ENCODE data around the gene ZDHHC4.
"Not testable (repeated sequence)": the region's sequence is repeated elsewhere in the genome, so short reads cannot be mapped to it uniquely, and the experiment has no call there.

Gene ZDHHC4

DNA sequence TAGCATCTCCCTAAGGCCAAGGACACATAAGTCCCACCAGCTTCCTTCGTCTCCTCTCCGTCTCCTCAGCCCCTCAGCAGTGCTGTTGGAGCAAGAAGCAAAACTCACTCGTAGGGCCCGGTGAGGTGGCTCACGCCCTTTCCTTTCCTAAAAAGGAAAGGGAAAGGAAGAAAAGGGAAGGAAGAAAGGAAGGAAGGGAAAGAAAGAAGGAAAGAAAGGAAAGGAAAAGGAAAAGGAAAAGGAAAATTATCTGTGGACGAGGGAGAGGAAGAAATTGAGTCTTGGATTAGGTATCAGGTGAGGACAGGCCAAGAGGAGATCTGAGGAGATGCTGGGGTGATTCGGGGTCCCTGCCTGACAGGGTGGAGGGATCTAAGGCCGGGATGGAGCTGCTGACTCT, 56.8 kb downstream of the ZDHHC4 start:
- Histone ChIP-seq H3K4me2 (no peak overlapping the region), H3K4me1 (ENCODE audit: low read depth, poor library complexity, severe bottlenecking) (no peaks in the 10 kb centered on the region), H3K79me2 (ENCODE audit: insufficient read depth, low read depth) (no peaks in the 10 kb centered on the region), H4K20me1 (ENCODE audit: insufficient read depth) (no peaks in the 10 kb centered on the region), H3K4me3 (IDR thresholded peaks at IDR 0.05; ENCODE audit: insufficient read depth, low read depth, low read length) (no peak overlapping the region), H3K36me3 (ENCODE audit: insufficient read depth) (no peaks in the 10 kb centered on the region), H3K27ac (no peak overlapping the region), H3K9ac (no peak overlapping the region), H3K27me3 (ENCODE audit: insufficient read depth, low read depth) (no peaks in the 10 kb centered on the region), H2AFZ (ENCODE audit: low read depth) (no peak overlapping the region)
- TF ChIP-seq, protein P1, sequence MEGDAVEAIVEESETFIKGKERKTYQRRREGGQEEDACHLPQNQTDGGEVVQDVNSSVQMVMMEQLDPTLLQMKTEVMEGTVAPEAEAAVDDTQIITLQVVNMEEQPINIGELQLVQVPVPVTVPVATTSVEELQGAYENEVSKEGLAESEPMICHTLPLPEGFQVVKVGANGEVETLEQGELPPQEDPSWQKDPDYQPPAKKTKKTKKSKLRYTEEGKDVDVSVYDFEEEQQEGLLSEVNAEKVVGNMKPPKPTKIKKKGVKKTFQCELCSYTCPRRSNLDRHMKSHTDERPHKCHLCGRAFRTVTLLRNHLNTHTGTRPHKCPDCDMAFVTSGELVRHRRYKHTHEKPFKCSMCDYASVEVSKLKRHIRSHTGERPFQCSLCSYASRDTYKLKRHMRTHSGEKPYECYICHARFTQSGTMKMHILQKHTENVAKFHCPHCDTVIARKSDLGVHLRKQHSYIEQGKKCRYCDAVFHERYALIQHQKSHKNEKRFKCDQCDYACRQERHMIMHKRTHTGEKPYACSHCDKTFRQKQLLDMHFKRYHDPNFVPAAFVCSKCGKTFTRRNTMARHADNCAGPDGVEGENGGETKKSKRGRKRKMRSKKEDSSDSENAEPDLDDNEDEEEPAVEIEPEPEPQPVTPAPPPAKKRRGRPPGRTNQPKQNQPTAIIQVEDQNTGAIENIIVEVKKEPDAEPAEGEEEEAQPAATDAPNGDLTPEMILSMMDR (conservative IDR thresholded peaks at IDR 0.05; ENCODE audit: low read depth, low read length): no peak

DNA sequence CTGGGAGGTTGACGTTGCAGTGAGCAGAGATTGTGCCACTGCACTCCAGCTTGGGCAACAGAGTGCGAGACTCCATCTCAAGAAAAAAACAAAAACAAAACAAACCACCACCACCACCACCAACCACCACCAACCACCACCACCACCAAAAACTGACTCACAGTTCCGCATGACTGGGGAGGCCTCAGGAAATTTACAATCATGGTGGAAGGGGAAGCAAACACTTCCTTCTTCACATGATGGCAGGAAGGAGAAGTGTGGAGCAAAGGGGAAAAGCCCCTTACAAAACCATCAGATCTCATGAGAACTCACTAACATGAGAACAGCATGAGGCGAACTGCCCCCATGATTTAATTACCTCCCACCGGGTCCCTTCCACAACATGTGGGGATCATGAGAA, 57.7 kb downstream of the ZDHHC4 start:
- H4K20me1 ChIP-seq (ENCODE audit: insufficient read depth); H3K9ac ChIP-seq; H2AFZ ChIP-seq (ENCODE audit: low read depth); H3K4me3 ChIP-seq (IDR thresholded peaks at IDR 0.05; ENCODE audit: insufficient read depth, low read depth, low read length); H3K36me3 ChIP-seq (ENCODE audit: insufficient read depth); H3K27ac ChIP-seq; H3K27me3 ChIP-seq (ENCODE audit: insufficient read depth, low read depth); H3K79me2 ChIP-seq (ENCODE audit: insufficient read depth, low read depth); H3K4me1 ChIP-seq (ENCODE audit: low read depth, poor library complexity, severe bottlenecking); H3K4me2 ChIP-seq: not testable (repeated sequence)

DNA sequence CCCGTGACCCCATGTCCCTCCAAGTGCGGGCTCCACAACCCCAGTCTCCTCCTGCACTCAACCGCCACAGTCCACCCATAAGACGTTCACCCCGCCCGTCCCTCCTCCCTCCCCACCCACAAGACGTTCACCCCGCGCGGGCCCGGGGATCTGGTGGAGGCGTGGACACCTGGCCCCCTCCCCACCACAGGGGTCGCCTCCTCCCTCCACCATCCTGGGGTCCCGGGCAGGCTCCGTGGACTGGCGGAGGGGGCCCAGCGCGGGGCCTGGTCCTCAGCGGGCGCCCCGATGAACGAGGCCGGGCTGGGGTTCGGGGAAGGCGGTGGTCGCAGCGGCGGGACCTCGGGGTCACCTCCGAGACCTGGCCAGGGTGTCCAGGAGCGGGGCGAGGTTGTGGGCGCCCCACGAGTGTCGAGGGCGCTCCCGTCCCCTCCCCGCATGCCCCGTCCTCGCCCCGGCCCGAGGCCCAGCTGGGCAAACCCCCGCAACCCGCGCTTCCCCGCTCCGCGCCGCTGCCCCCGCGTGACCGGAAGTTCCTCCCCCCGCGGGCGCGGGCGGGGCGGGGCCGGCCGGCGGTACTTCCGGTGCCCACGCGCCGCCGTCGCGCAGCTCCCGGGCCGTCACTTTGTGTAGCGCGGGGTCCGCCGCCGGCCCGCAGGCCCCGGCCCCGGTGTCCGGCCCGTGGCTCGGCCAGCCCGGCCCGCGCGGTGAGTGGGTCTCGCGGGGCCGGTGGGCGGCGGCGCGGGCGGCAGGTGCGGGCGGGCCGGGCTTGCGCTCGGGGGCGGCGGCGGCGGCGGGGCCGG, 59.7 kb downstream of the ZDHHC4 start, which contains the start of gene ZNF316:
TSS of gene ZNF316 (plus strand) at position 578 of the 803 bp plus-strand sequence. CDS start 5,092 bp downstream, outside the sequence.
- H2AFZ ChIP-seq (ENCODE audit: low read depth): peak within 1 kb of the TSS; percentile 71
- TF ChIP-seq, protein P1 (conservative IDR thresholded peaks at IDR 0.05; ENCODE audit: low read depth, low read length): no peak
- H3K9ac ChIP-seq: peak within 1 kb of the TSS; percentile 75

DNA sequence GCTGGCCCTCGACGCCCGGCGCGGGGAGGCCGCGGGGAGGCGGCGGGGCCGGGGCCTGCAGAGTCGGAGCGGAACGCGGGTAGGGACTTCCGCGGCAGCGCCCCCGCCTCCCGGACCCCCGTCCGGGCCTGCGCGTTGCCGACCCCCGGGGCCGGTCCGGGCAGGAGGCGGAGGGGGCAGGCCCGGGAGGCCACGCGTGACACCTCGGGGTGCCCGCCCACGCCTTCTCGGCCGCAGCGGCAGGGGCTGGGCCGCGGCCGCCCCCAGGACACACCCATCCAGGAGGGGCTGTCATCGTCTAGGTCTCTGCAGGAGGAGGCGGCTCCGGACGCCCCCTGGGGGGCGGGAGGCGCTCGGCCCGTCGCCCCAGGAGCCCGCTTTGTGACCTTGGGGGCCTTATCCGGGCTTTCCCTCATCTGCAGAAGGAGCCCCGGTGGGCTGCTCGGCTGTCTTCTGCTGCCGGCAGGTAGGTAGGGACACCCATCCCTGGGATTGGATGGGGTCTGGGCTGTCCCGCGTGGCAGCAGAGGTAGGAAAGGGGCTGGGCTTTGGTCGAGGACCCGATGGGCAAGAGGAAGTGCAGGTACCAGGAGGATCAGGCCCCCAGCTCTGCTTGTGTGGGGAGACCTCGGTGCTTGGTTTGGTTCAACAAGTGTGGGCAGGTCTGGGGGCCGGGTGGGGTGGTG, 60.4 kb downstream of the ZDHHC4 start:
- Histone ChIP-seq H3K4me2 (peak overlapping the region; percentile 64), H3K9ac (peak overlapping the region; percentile 48), H3K27ac (no peak overlapping the region), H3K4me1 (ENCODE audit: low read depth, poor library complexity, severe bottlenecking) (no peaks in the 10 kb centered on the region), H3K4me3 (IDR thresholded peaks at IDR 0.05; ENCODE audit: insufficient read depth, low read depth, low read length) (no peak overlapping the region), H3K36me3 (ENCODE audit: insufficient read depth) (peaks cover 3% of the 10 kb centered on the region; the same call in 1 of the 2 replicates), H3K27me3 (ENCODE audit: insufficient read depth, low read depth) (no peaks in the 10 kb centered on the region), H2AFZ (ENCODE audit: low read depth) (peak overlapping the region; percentile 49), H3K79me2 (ENCODE audit: insufficient read depth, low read depth) (no peaks in the 10 kb centered on the region; the same call in 1 of the 2 replicates), H4K20me1 (ENCODE audit: insufficient read depth) (no peaks in the 10 kb centered on the region)
- TF ChIP-seq, protein P1 (conservative IDR thresholded peaks at IDR 0.05; ENCODE audit: low read depth, low read length): 0 out of 2 replicates have a peak, but pooled peaks have one; percentile 21

More for the DNA sequence above, 59.7 kb downstream of the ZDHHC4 start, which contains the start of gene ZNF316:
- H4K20me1 ChIP-seq (ENCODE audit: insufficient read depth): no peaks in the 10 kb centered on the region
- no peaks in the 10 kb centered on the region for H3K27me3 ChIP-seq (ENCODE audit: insufficient read depth, low read depth)
- H3K4me1 ChIP-seq (ENCODE audit: low read depth, poor library complexity, severe bottlenecking): no peaks in the 10 kb centered on the region
- H3K79me2 ChIP-seq (ENCODE audit: insufficient read depth, low read depth): no peaks in the 10 kb centered on the region; the same call in 1 of the 2 replicates
- no peak within 1 kb of the TSS for H3K27ac ChIP-seq
- peaks cover 3% of the 10 kb centered on the region; the same call in 1 of the 2 replicates for H3K36me3 ChIP-seq (ENCODE audit: insufficient read depth)
- peak within 1 kb of the TSS; percentile 88 for H3K4me2 ChIP-seq
- H3K4me3 ChIP-seq (IDR thresholded peaks at IDR 0.05; ENCODE audit: insufficient read depth, low read depth, low read length): no peak within 1 kb of the TSS

Measured in KMS-11 (cell line).